Liver (tissue), 9 donors: ENCODE measurements around the gene NUP93. TPM values are rescaled to one million over a fixed set of nuclear protein-coding genes. Genes with fewer than 3 reads are reported as not detected.

Experiments
- DNase-seq: peaks from one replicate; pipeline ENCODE4 v3.0.0-alpha.2; 2017; ENCODE audit warnings: low spot score
- H3K27ac ChIP-seq, 2 donors: one replicate each; pipeline ENCODE4 v1.7.0; 2013; ENCODE audit warnings: inconsistent platforms in 2 of 2, low read length in 2 of 2, control low read depth in 1 of 2, low read depth in 1 of 2, mild to moderate bottlenecking in 1 of 2
- H3K27me3 ChIP-seq, 4 donors: one replicate each; pipeline versions ENCODE4 v1.6.1 to v1.7.0; 2013; ENCODE audit warnings: low read length in 3 of 4, inconsistent platforms in 1 of 4, mild to moderate bottlenecking in 1 of 4, moderate library complexity in 1 of 4; ENCODE audit not compliant: control insufficient read depth in 4 of 4, insufficient read depth in 4 of 4
- H3K36me3 ChIP-seq, 4 donors: one replicate each; pipeline versions ENCODE4 v1.6.1 to v1.7.0; 2013; ENCODE audit warnings: low read length in 3 of 4, mild to moderate bottlenecking in 3 of 4, low read depth in 1 of 4, moderate library complexity in 1 of 4; ENCODE audit not compliant: control insufficient read depth in 4 of 4, insufficient read depth in 3 of 4
- H3K4me1 ChIP-seq, 4 donors: one replicate each; pipeline versions ENCODE4 v1.6.1 to v1.7.0; 2013; ENCODE audit warnings: low read length in 3 of 4, mild to moderate bottlenecking in 3 of 4, moderate library complexity in 1 of 4; ENCODE audit not compliant: control insufficient read depth in 4 of 4, insufficient read depth in 4 of 4
- H3K4me3 ChIP-seq, 3 donors: one replicate each; pipeline versions ENCODE4 v1.6.1 to v1.7.0; 2013; ENCODE audit warnings: low read length in 3 of 3, control low read depth in 1 of 3, low read depth in 1 of 3, mild to moderate bottlenecking in 1 of 3
- H3K9ac ChIP-seq, 2 donors: one replicate each; pipeline ENCODE4 v1.7.0; 2013; ENCODE audit warnings: low read length in 2 of 2, mild to moderate bottlenecking in 2 of 2, moderate library complexity in 2 of 2, control low read depth in 1 of 2, low read depth in 1 of 2
- H3K9me3 ChIP-seq, 4 donors: one replicate each; pipeline versions ENCODE4 v1.6.1 to v1.7.0; 2013; ENCODE audit warnings: low read length in 3 of 4; ENCODE audit not compliant: control insufficient read depth in 4 of 4
- ATF3 ChIP-seq: IDR thresholded peaks from 2 replicates; pipeline ENCODE4 v1.6.1; 2016; ENCODE audit warnings: antibody characterized with exemption
- EGR1 ChIP-seq, 2 donors: IDR thresholded peaks; 2 replicates each; pipeline ENCODE4 v1.6.1; 2016 to 2018; ENCODE audit warnings: antibody characterized with exemption in 2 of 2, low read depth in 2 of 2
- FOXA1 ChIP-seq: IDR thresholded peaks from 2 replicates; pipeline ENCODE4 v1.6.1; 2016; ENCODE audit warnings: antibody characterized with exemption
- FOXA2 ChIP-seq: IDR thresholded peaks from 2 replicates; pipeline ENCODE4 v1.6.1; 2016; ENCODE audit warnings: antibody characterized with exemption
- GABPA ChIP-seq, 2 donors: IDR thresholded peaks in 1 of 2; conservative IDR thresholded peaks in 1 of 2; 2 replicates each; pipeline ENCODE4 v1.6.1; 2016; ENCODE audit warnings: antibody characterized with exemption in 2 of 2, mild to moderate bottlenecking in 1 of 2, moderate library complexity in 1 of 2
- HNF4A ChIP-seq, 2 donors: conservative IDR thresholded peaks; 2 replicates each; pipeline ENCODE4 v1.6.1; 2016; ENCODE audit warnings: antibody characterized with exemption in 2 of 2, mild to moderate bottlenecking in 2 of 2
- HNF4G ChIP-seq: IDR thresholded peaks from 2 replicates; pipeline ENCODE4 v1.6.1; 2016; ENCODE audit warnings: antibody characterized with exemption
- JUND ChIP-seq, 2 donors: IDR thresholded peaks; 2 replicates each; pipeline ENCODE4 v1.6.1; 2016; ENCODE audit warnings: antibody characterized with exemption in 2 of 2
- MAX ChIP-seq: IDR thresholded peaks from 2 replicates; pipeline ENCODE4 v1.6.1; 2016; ENCODE audit warnings: antibody characterized with exemption
- NR2F2 ChIP-seq: IDR thresholded peaks from 2 replicates; pipeline ENCODE4 v1.6.1; 2016; ENCODE audit warnings: antibody characterized with exemption
- RAD21 ChIP-seq, 2 donors: IDR thresholded peaks; 2 replicates each; pipeline ENCODE4 v1.6.1; 2016; ENCODE audit warnings: antibody characterized with exemption in 2 of 2, mild to moderate bottlenecking in 2 of 2
- RXRA ChIP-seq, 2 donors: IDR thresholded peaks; 2 replicates each; pipeline ENCODE4 v1.6.1; 2017 to 2018; ENCODE audit warnings: antibody characterized with exemption in 2 of 2, mild to moderate bottlenecking in 1 of 2
- SP1 ChIP-seq: IDR thresholded peaks from 2 replicates; pipeline ENCODE4 v1.6.1; 2018; ENCODE audit warnings: antibody characterized with exemption, mild to moderate bottlenecking
- TAF1 ChIP-seq: conservative IDR thresholded peaks from 2 replicates; pipeline ENCODE4 v1.6.1; 2016; ENCODE audit warnings: antibody characterized with exemption, mild to moderate bottlenecking
- YY1 ChIP-seq: IDR thresholded peaks from 2 replicates; pipeline ENCODE4 v1.6.1; 2016; ENCODE audit warnings: antibody characterized with exemption, mild to moderate bottlenecking
- WGBS: extraction: QIAGEN DNeasy Blood & Tissue Kit; methylation state at CpG from one replicate; pipeline ENCODE4 v1.1.7; 2013; 5-methylcytosine and 5-hydroxymethylcytosine counted together
- polyA plus RNA-seq, 2 donors: library from polyadenylated mRNA; stranded (reverse) in 1 of 2; unstranded in 1 of 2; fragments of 200-250 nt in 1 of 2; fragments of >200 nt in 1 of 2; fragmentation: Nextera tagmentation in 1 of 2; extraction: Ambion mirVana in 1 of 2; gene quantifications; one replicate each; pipeline versions ENCODE4 v1.2.1 to v1.2.3, GENCODE V29; 2013 to 2015
- total RNA-seq, 2 donors: library from RNA; depleted of rRNA; stranded (reverse); fragments of >200 nt; gene quantifications; one replicate each; pipeline ENCODE4 v1.2.3, GENCODE V29; 2014
- TF ChIP-seq, protein P1 (sequence below): fragments of 150-350 bp; IDR thresholded peaks from 2 replicates; pipeline ENCODE4 v1.5.1; 2017; ENCODE audit warnings: improper control_type of control experiment, low read depth, low read length; ENCODE audit not compliant: missing input control
- TF ChIP-seq, protein P2 (sequence below): IDR thresholded peaks from 2 replicates; pipeline ENCODE4 v1.6.1; 2016; ENCODE audit warnings: antibody characterized with exemption, mild to moderate bottlenecking
- TF ChIP-seq, protein P3 (sequence below): IDR thresholded peaks from 2 replicates; pipeline ENCODE4 v1.6.1; 2016; ENCODE audit warnings: antibody characterized with exemption
- donor health status: healthy.
- donor health status: healthy.
- donor health status: healthy.
- donor health status: healthy.
- donor health status: healthy.

Gene NUP93
- total and polyA plus RNA-seq, 4 donors, result 8.2 to 31.8 (median 9.8) TPM

- H3K27me3 ChIP-seq, result no peaks in the 10 kb centered on the region
- no peak overlapping the region for H3K4me3 ChIP-seq
- 96% methylated on average over 11 of the region's 11 CpGs for WGBS
- TF ChIP-seq HNF4G (no peak), NR2F2 (no peak), MAX (no peak), RAD21 (IDR thresholded peaks at IDR 0.05) (no peak), YY1 (no peak), TAF1 (no peak), FOXA1 (no peak), EGR1 (IDR thresholded peaks at IDR 0.05; ENCODE audit: low read depth in 2 of 2) (no peak), JUND (IDR thresholded peaks at IDR 0.05) (no peak), SP1 (no peak), FOXA2 (no peak), RXRA (IDR thresholded peaks at IDR 0.05) (no peak), ATF3 (no peak), HNF4A (conservative IDR thresholded peaks at IDR 0.05) (no peak), GABPA (IDR thresholded peaks at IDR 0.05 in 1 of 2, conservative IDR thresholded peaks at IDR 0.05 in 1 of 2) (no peak)
- TF ChIP-seq, protein P1, sequence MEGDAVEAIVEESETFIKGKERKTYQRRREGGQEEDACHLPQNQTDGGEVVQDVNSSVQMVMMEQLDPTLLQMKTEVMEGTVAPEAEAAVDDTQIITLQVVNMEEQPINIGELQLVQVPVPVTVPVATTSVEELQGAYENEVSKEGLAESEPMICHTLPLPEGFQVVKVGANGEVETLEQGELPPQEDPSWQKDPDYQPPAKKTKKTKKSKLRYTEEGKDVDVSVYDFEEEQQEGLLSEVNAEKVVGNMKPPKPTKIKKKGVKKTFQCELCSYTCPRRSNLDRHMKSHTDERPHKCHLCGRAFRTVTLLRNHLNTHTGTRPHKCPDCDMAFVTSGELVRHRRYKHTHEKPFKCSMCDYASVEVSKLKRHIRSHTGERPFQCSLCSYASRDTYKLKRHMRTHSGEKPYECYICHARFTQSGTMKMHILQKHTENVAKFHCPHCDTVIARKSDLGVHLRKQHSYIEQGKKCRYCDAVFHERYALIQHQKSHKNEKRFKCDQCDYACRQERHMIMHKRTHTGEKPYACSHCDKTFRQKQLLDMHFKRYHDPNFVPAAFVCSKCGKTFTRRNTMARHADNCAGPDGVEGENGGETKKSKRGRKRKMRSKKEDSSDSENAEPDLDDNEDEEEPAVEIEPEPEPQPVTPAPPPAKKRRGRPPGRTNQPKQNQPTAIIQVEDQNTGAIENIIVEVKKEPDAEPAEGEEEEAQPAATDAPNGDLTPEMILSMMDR, result no peak
- TF ChIP-seq, protein P2, sequence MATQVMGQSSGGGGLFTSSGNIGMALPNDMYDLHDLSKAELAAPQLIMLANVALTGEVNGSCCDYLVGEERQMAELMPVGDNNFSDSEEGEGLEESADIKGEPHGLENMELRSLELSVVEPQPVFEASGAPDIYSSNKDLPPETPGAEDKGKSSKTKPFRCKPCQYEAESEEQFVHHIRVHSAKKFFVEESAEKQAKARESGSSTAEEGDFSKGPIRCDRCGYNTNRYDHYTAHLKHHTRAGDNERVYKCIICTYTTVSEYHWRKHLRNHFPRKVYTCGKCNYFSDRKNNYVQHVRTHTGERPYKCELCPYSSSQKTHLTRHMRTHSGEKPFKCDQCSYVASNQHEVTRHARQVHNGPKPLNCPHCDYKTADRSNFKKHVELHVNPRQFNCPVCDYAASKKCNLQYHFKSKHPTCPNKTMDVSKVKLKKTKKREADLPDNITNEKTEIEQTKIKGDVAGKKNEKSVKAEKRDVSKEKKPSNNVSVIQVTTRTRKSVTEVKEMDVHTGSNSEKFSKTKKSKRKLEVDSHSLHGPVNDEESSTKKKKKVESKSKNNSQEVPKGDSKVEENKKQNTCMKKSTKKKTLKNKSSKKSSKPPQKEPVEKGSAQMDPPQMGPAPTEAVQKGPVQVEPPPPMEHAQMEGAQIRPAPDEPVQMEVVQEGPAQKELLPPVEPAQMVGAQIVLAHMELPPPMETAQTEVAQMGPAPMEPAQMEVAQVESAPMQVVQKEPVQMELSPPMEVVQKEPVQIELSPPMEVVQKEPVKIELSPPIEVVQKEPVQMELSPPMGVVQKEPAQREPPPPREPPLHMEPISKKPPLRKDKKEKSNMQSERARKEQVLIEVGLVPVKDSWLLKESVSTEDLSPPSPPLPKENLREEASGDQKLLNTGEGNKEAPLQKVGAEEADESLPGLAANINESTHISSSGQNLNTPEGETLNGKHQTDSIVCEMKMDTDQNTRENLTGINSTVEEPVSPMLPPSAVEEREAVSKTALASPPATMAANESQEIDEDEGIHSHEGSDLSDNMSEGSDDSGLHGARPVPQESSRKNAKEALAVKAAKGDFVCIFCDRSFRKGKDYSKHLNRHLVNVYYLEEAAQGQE, result no peak
- TF ChIP-seq, protein P3, sequence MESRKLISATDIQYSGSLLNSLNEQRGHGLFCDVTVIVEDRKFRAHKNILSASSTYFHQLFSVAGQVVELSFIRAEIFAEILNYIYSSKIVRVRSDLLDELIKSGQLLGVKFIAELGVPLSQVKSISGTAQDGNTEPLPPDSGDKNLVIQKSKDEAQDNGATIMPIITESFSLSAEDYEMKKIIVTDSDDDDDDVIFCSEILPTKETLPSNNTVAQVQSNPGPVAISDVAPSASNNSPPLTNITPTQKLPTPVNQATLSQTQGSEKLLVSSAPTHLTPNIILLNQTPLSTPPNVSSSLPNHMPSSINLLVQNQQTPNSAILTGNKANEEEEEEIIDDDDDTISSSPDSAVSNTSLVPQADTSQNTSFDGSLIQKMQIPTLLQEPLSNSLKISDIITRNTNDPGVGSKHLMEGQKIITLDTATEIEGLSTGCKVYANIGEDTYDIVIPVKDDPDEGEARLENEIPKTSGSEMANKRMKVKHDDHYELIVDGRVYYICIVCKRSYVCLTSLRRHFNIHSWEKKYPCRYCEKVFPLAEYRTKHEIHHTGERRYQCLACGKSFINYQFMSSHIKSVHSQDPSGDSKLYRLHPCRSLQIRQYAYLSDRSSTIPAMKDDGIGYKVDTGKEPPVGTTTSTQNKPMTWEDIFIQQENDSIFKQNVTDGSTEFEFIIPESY, result no peak
- no peaks in the 10 kb centered on the region for H3K9me3 ChIP-seq
- peaks cover 2 to 15% (median 8%) of the 10 kb centered on the region in 4 donors for H3K4me1 ChIP-seq
- H3K36me3 ChIP-seq, result no peaks in the 10 kb centered on the region
- no peak for DNase-seq
- H3K9ac ChIP-seq, result no peak overlapping the region
- H3K27ac ChIP-seq, result no peak overlapping the region
Measured at GRCh38 chr16:56852968-56853367, 123.0 kb downstream of the NUP93 start.
